ENCODE data around the gene GPR156.

DNA sequence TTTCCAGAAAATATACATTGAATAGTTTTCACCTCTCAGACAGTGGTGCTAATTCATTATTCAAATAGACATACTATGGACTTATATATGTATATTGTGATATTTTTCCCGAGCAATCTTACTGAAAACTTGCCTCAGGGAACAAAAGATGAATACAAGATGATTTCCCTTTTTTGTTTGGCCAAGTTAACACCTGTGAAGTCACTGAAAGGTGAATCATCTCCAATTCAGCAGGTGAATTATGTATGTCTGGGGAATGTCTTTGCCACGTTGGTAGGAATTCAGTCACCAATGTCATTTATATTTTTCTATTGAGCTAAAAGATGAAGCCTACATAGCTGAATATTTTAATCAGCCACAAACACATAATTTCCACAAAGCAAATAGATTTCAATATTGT is 88.2 kb downstream of the GPR156 start:
- TF ChIP-seq CREB1 (IDR thresholded peaks at IDR 0.05; ENCODE audit: low read depth) (no peak), RAD21 (IDR thresholded peaks at IDR 0.05; ENCODE audit: low read depth) (no peak), EP300 (IDR thresholded peaks at IDR 0.05; ENCODE audit: borderline replicate concordance) (no peak), REST (IDR thresholded peaks at IDR 0.05; ENCODE audit: low read depth) (no peak), ZBTB7A (IDR thresholded peaks at IDR 0.05; ENCODE audit: low read depth) (no peak), YY1 (IDR thresholded peaks at IDR 0.05; ENCODE audit: low read depth) (no peak), EGR1 (IDR thresholded peaks at IDR 0.05) (no peak), NFIC (IDR thresholded peaks at IDR 0.05) (no peak), CEBPB (IDR thresholded peaks at IDR 0.05) (no peak), MAX (IDR thresholded peaks at IDR 0.05) (no peak)
